COLO668 (cell line): ENCODE measurements around the gene ZFP64.

Experiments
- DNase-seq: peaks from one replicate; lab custom pipeline; 2025; ENCODE audit not compliant: unreplicated experiment; lab: John Stamatoyannopoulos, UW

Gene ZFP64

GRCh38 chr20:52105442-52106422 is 85.8 kb downstream of the ZFP64 start:
- no peak for DNase-seq

GRCh38 chr20:52104546-52105441 is 86.8 kb downstream of the ZFP64 start:
- no peak for DNase-seq

GRCh38 chr20:52103913-52104545 is 87.5 kb downstream of the ZFP64 start:
- DNase-seq = no peak

- no peak for DNase-seq
These were observed 88.2 kb downstream of the ZFP64 start for GRCh38 chr20:52103335-52103912.

DNA sequence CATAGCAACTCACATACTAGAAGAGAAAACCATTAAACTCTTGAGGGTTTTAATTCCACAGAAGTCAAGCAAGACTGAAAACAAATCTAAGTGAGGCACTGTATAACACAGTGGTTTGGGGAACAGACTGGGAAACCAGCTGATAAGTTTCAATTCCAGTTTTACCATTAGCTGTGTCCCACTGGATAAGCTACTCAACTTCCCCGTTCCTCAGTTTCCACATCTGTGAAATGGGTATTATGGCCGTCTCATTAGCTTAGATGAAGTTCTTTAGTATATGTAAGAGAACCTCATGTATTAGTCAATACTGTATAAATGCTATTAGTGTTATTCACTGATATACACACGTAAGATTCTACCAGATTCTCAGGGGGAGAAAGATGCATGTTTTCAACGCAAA is 89.0 kb downstream of the ZFP64 start:
- DNase-seq = no peak

- no peak for DNase-seq
These were observed 89.5 kb downstream of the ZFP64 start for GRCh38 chr20:52102126-52102525.
